OCI-LY7 (cell line): ENCODE results near the gene MS4A6A. TPM values are rescaled to one million over a fixed set of nuclear protein-coding genes. Genes with fewer than 3 reads are reported as not detected.

Experiments used
- BruUV-seq: library from RNA; stranded (reverse); fragments of 400-500 nt; replicated peaks from 2 replicates; lab custom pipeline; 2021; lab: Mats Ljungman, UMichigan
- CTCF ChIA-PET: fragments of 300-600 bp; sonication (Branson Sonifier 250); formaldehyde crosslinking; loops from one replicate; lab custom pipeline; 2022; ENCODE audit warnings: antibody characterized with exemption; ENCODE audit not compliant: unreplicated experiment; lab: Charles Lee
- POLR2A ChIA-PET: fragments of 300-600 bp; sonication (Branson Sonifier 250); formaldehyde crosslinking; loops from one replicate; lab custom pipeline; 2022; ENCODE audit warnings: antibody characterized with exemption; lab: Charles Lee
- DNase-seq: peaks from one replicate; pipeline ENCODE4 v3.0.0-alpha.2; 2015; ENCODE audit warnings: low spot score
- H2AFZ ChIP-seq: fragments of 200-600 bp; sonication (generic), shearing (Covaris generic); 2 replicates; pipeline ENCODE4 v1.6.1; 2014; ENCODE audit warnings: mild to moderate bottlenecking, antibody characterized with exemption, low read length, moderate library complexity
- H3K27ac ChIP-seq: fragments of 200-600 bp; sonication (generic); 2 replicates; pipeline ENCODE4 v1.5.1; 2014; ENCODE audit warnings: mixed run types, low read depth, mild to moderate bottlenecking, moderate library complexity, low read length, inconsistent platforms; ENCODE audit not compliant: poor library complexity, severe bottlenecking
- H3K36me3 ChIP-seq: fragments of 200-600 bp; sonication (generic); 2 replicates; pipeline ENCODE4 v1.6.1; 2014; ENCODE audit warnings: mild to moderate bottlenecking, antibody characterized with exemption, low read length, moderate library complexity, mixed read lengths; ENCODE audit not compliant: insufficient read depth
- H3K4me1 ChIP-seq: fragments of 200-600 bp; sonication (generic); 2 replicates; pipeline ENCODE4 v1.5.1; 2014; ENCODE audit warnings: mild to moderate bottlenecking, low read length; ENCODE audit not compliant: insufficient read depth, poor library complexity, severe bottlenecking
- H3K4me2 ChIP-seq: fragments of 200-600 bp; sonication (generic); 2 replicates; pipeline ENCODE4 v1.6.1; 2014; ENCODE audit warnings: mild to moderate bottlenecking, low read length
- H3K4me3 ChIP-seq: fragments of 200-600 bp; sonication (generic); 2 replicates; pipeline ENCODE4 v1.5.1; 2014; ENCODE audit warnings: mild to moderate bottlenecking, low read depth, low read length; ENCODE audit not compliant: poor library complexity, severe bottlenecking
- H3K79me2 ChIP-seq: fragments of 200-600 bp; sonication (generic); 2 replicates; pipeline ENCODE4 v1.6.1; 2016; ENCODE audit warnings: low read depth, mild to moderate bottlenecking, low read length, moderate library complexity, mixed read lengths; ENCODE audit not compliant: insufficient read depth
- H3K9me2 ChIP-seq: fragments of 200-600 bp; sonication (generic); 2 replicates; pipeline ENCODE4 v1.6.1; 2016; ENCODE audit warnings: mild to moderate bottlenecking, low read length, mixed read lengths; ENCODE audit not compliant: insufficient read depth
- H3K9me3 ChIP-seq: fragments of 200-600 bp; sonication (generic); 2 replicates; pipeline ENCODE4 v1.6.1; 2014; ENCODE audit warnings: mild to moderate bottlenecking, mixed run types, low read length, mixed read lengths
- H4K20me1 ChIP-seq: fragments of 200-600 bp; sonication (generic); 2 replicates; pipeline ENCODE4 v1.6.1; 2014; ENCODE audit warnings: mild to moderate bottlenecking, antibody characterized with exemption, low read length, moderate library complexity, mixed read lengths; ENCODE audit not compliant: insufficient read depth
- CTCF ChIP-seq: fragments of 200-600 bp; sonication (generic); conservative IDR thresholded peaks from 2 replicates; pipeline ENCODE4 v1.5.1; 2014; ENCODE audit warnings: mild to moderate bottlenecking, antibody characterized with exemption, low read length, moderate library complexity, mixed read lengths
- EZH2phosphoT487 ChIP-seq: fragments of 200-600 bp; sonication (generic); IDR thresholded peaks from 2 replicates; pipeline ENCODE4 v1.6.1; 2018; ENCODE audit warnings: low read depth, borderline replicate concordance, mild to moderate bottlenecking, mixed run types, antibody characterized with exemption, low read length, moderate library complexity, mixed read lengths
- intact Hi-C: fragments of 100-400 bp; cut with micrococcal nuclease; formaldehyde crosslinking; loops from one replicate; pipeline ENCODE4 v1.10.0; 2022; ENCODE audit not compliant: unreplicated experiment
- total RNA-seq, 2 experiments: library from RNA; depleted of rRNA in 1 of 2; stranded (reverse); fragments of >200 nt in 1 of 2; shearing (Covaris generic) in 1 of 2; gene quantifications; 2 replicates each; pipeline ENCODE4 v1.2.3, GENCODE V29; 2014 to 2022

The MS4A6A gene
- total RNA-seq, 2 experiments from 2014 or later: not detected

DNA sequence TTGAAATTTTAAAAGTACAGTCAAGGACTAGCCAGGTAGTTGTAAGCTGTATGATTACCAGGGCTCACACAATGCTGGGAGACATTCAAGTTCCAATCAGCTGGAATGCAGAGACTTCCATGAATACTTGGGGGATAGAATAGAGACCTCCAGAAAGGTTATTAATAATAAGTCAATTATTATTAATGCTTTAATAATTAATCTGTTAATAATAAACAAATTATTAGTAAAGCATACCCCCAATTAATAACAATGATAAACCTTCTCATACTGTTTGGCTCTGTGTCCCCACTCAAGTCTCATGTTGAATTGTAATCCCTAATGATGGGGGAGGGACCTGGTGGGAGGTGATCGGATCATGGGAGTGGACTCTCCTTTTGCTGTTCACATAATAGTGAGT, 14.6 kb upstream of the MS4A6A start:
- H4K20me1 ChIP-seq: no peaks in the 10 kb centered on the region

GRCh38 chr11:60195923-60196368, 13.1 kb upstream of the MS4A6A start:
- Histone ChIP-seq H3K79me2 (no peaks in the 10 kb centered on the region), H2AFZ (no peak overlapping the region), H3K9me2 (no peaks in the 10 kb centered on the region), H3K36me3 (no peaks in the 10 kb centered on the region), H3K9me3 (peaks cover 6% of the 10 kb centered on the region; the same call in 1 of the 2 replicates), H4K20me1 (no peaks in the 10 kb centered on the region), H3K4me3 (no peak overlapping the region), H3K27ac (no peak overlapping the region), H3K4me1 (no peaks in the 10 kb centered on the region), H3K4me2 (no peak overlapping the region)
- no TSS peak for BruUV-seq
- CTCF ChIA-PET: no interaction called here
- DNase-seq: no peak
- POLR2A ChIA-PET: interaction anchor here (0.6 to 0.9 kb wide), 2 partner anchors 66 to 576 kb away, joined by 3 read pairs; no protein-coding TSS in a partner anchor
- TF ChIP-seq CTCF (no peak), EZH2phosphoT487 (no peak)
- intact Hi-C loops: no loop called here

More for the DNA sequence above, 14.6 kb upstream of the MS4A6A start:
- Histone ChIP-seq H3K79me2 (no peaks in the 10 kb centered on the region), H2AFZ (no peak overlapping the region), H3K9me3 (peaks cover 6% of the 10 kb centered on the region; the same call in 1 of the 2 replicates), H3K9me2 (no peaks in the 10 kb centered on the region), H3K36me3 (no peaks in the 10 kb centered on the region), H3K4me2 (no peak overlapping the region), H3K4me1 (no peaks in the 10 kb centered on the region), H3K4me3 (no peak overlapping the region), H3K27ac (no peak overlapping the region)
- BruUV-seq: no TSS peak
- no peak for TF ChIP-seq EZH2phosphoT487
- no peak for TF ChIP-seq CTCF
- DNase-seq: no peak
- POLR2A ChIA-PET: interaction anchor here (0.6 kb wide), 1 partner anchor 98 kb away, joined by 3 read pairs; no protein-coding TSS in a partner anchor
- CTCF ChIA-PET: no interaction called here
- intact Hi-C loops: no loop called here

DNA sequence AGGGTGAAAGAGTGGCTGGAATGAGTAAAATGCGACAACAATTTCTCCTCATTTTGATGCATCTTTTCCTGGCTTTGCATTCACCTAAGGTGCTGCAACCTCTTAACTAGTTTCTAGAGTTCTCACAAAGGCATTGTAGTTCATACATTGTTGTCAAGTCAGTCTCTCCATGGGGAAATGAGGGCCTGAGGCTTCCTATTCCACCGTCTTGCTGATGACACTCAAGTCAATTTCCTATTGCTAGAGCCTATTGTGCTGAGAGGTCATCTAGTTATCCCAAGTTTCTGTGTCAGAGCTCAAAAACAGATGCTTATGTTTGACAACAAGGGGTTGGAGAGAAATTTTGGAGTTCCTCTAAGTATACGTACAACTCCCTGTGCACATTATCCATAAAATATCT, 11.6 kb upstream of the MS4A6A start:
- TF ChIP-seq CTCF: no peak
- no peak for TF ChIP-seq EZH2phosphoT487
- Histone ChIP-seq H3K4me2 (no peak overlapping the region), H3K4me1 (no peaks in the 10 kb centered on the region), H3K4me3 (no peak overlapping the region), H4K20me1 (no peaks in the 10 kb centered on the region), H3K9me2 (no peaks in the 10 kb centered on the region), H3K9me3 (peaks cover 6% of the 10 kb centered on the region; the same call in 1 of the 2 replicates), H3K36me3 (no peaks in the 10 kb centered on the region), H3K79me2 (no peaks in the 10 kb centered on the region), H3K27ac (no peak overlapping the region), H2AFZ (no peak overlapping the region)
- intact Hi-C loops: loop anchor here (5.0 kb wide), 1 partner anchor 372 kb away; no protein-coding TSS in a partner anchor
- ChIA-PET CTCF (no interaction called here), POLR2A (interaction anchor here (0.9 kb wide), 1 partner anchor 385 kb away, joined by 4 read pairs; no protein-coding TSS in a partner anchor)
- no peak for DNase-seq
- BruUV-seq: no TSS peak
